ENCODE measurements around the gene ATE1.

Gene ATE1

DNA sequence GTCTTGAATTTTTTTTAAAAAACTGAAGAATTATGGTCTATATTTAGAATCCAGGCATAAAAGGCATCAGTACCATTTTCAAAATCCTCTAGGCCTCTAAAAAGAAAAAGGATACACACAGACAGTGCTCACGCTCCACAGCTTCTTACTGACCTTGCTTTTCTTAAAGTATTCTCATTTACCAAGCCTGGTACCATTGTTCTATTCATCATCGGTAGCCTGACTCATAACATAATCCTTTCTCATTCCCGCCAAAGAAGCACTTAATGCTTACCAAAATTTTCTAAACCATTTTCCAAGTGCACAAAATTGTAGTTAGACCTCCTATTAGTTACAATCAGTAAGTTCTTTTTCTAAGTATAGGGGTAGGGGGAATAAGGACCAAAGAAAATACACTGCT lies 54.6 kb downstream of the ATE1 start:
- DNase-seq (ENCODE audit: low read depth), result no peak

- no peak for DNase-seq (ENCODE audit: low read depth)
These were observed 57.4 kb downstream of the ATE1 start for GRCh38 chr10:121870413-121870812.

DNA sequence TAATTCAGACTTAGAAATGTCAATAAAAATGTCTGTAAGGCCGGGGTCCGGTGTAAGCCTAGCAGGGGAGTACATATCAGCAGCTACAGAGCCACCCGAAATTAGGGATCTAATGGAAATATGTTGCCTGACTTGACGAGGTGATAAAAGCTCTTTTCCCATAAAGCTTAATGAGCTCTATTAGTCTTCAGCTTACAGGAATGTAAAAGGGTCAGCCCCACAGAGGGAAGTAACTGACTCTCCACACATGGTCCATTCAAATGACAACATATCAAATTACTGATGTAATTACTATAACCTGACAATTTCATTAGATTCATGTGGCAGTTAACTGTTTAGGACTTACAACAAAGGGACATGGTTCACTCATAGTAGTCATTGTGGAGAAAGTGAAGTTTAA lies 62.3 kb downstream of the ATE1 start:
- DNase-seq (ENCODE audit: low read depth), result no peak

DNA sequence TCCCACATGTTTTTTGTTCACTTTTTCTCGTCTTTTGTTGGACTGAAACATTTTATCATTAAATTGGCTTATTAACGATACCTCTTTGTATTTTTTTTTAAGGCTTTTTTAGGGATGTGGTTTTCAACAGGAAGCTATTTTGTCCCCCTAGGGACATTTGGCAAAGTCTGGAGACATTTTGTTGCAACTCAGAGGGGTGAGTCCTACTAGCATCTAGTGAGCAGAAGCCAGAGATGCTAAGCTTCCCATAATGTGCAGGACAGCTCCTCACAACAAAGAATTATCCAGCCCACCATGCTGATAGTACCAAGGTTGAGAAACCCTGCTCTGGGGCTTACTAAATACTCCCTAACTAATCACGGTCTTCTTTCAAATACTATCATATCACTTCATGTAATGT lies 63.2 kb downstream of the ATE1 start:
- no peak for DNase-seq (ENCODE audit: low read depth)

DNA sequence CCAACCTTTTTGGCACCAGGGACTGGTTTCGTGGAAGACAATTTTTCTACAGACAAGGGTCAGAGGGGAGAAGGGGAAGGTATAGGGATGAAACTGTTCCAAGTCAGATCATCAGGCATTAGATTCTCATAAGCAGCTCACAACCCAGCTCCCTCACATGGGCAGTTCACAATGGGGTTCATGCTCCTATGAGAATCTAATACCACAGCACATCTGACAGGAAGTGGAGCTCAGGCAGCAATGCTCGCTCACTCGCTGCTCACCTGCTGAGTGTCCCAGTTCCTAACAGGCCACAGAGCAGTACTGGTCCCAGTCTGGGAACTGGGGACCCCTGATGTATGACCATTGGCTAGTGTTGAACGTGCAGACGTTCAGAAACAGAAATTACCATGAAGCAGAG lies 63.7 kb downstream of the ATE1 start:
- DNase-seq (ENCODE audit: low read depth), result no peak

DNA sequence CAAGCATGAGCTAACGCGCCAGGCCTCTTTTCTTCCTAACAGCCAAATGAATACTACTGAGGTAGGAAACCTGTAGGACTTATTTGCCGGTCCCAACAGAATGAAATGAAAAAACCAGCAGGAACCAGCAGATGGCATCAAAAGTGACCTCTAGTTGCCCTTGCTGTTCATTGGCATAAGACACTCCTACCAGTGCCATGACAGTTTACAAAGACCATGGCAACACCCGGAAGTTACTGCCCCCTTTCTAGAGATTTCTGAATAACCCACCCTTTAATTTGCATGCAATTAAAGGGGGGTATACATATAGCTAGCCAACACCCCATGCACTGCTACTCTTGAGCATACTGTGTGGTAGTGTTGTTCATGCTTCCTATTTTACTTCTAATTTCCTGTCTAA lies 65.2 kb downstream of the ATE1 start:
- no peak for DNase-seq (ENCODE audit: low read depth)

GRCh38 chr10:121862042-121862441 lies 65.8 kb downstream of the ATE1 start:
- no peak for DNase-seq (ENCODE audit: low read depth)

- no peak for DNase-seq (ENCODE audit: low read depth)
These were observed 67.0 kb downstream of the ATE1 start for GRCh38 chr10:121860810-121861209.

- no peak for DNase-seq (ENCODE audit: low read depth)
These were observed 72.9 kb downstream of the ATE1 start for GRCh38 chr10:121854809-121855445.

DNA sequence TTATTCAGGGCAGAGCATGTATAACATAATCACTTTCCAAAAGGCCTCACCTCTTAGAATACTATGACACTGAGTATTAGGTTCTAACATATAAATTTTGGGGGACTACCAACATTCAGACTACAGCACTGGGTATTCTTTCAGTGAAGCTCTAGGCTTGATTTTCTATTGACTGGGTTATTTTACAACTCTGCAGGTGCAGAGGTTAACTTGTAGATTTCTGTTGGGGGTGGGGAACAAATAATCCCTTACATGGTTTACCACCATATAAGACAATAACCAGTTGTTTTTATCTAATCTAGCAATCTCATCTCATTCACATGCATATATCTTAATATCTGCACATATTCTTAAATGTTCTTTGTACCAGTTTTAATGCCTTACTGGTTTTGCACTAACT lies 73.9 kb downstream of the ATE1 start:
- no peak for DNase-seq (ENCODE audit: low read depth)

- DNase-seq (ENCODE audit: low read depth), result no peak
These were observed 76.0 kb downstream of the ATE1 start for GRCh38 chr10:121851786-121852185.

DNA sequence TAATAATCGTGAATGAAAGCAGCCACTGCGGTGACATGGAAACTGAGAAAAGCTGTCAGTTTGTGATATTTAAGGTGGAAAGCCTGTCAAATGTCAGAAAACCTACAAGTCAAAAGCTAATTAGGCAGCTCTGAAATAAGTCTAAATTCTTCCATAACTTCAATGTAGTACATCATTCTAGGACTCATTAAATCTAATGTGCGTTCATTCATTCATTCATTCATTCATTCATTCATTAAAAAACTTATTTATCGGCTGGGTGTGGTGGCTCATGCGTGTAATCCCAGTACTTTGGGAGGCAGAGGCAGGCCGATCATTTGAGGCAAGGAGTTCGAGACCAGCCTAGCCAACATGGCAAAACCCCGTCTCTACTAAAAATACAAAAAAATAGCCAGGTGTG lies 79.7 kb downstream of the ATE1 start:
- DNase-seq (ENCODE audit: low read depth), result no peak

GRCh38 chr10:121846555-121846954 lies 81.3 kb downstream of the ATE1 start:
- DNase-seq (ENCODE audit: low read depth), result no peak

DNA sequence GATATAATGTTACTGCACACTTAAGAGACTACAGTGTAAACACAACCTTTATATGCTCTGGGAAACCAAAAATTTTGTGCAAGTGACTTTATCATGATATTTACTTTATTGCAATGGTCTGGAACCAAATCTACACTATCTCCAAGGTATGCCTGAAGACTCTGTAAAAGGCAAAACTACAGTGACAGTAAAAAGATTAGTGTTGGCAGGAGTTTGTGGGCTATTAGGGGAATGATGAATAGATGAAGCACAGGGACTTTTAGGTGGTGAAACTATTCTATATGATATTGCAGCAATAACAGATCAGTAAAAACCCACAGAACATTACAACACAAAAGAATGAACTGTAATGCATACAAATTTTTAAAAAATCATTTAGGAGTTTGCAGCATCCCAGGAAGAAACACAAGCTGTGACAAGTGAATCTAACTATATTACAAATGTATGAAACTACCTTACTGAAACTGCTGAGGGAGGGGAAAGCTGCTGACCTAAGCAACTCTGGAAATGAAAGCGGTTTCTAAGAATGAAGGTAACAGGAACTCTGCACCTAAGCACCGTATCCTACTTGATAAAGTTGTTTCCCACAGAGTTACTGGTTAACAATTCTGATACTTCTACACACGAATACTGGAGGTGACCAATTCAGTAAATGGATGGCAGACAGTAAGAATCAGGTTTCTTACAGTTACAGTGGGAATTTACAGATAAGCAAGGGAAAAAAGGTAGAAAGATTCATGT lies 82.6 kb downstream of the ATE1 start:
- no peak for DNase-seq (ENCODE audit: low read depth)

GRCh38 chr10:121844537-121844936 lies 83.3 kb downstream of the ATE1 start:
- DNase-seq (ENCODE audit: low read depth), result no peak

DNA sequence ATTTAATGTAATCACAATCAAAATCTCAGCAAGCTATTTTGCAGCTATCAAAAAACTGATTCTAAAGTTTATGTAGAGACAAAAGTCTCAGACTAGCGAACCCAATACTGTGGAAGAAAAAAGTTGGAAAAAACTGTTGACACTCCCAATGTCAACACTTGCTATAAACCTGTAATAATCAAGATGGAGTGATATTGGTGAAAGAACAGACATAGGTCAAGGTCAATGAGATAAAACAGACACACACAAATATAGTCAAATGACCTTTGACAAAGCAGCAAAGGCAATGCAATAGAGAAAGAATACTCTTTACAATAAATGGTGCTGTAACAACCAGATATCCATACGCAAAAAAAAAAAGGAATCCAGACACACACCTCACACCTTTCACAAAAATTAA lies 84.5 kb downstream of the ATE1 start:
- DNase-seq (ENCODE audit: low read depth), result no peak

GRCh38 chr10:121841862-121842261 lies 86.0 kb downstream of the ATE1 start:
- DNase-seq (ENCODE audit: low read depth), result no peak

DNA sequence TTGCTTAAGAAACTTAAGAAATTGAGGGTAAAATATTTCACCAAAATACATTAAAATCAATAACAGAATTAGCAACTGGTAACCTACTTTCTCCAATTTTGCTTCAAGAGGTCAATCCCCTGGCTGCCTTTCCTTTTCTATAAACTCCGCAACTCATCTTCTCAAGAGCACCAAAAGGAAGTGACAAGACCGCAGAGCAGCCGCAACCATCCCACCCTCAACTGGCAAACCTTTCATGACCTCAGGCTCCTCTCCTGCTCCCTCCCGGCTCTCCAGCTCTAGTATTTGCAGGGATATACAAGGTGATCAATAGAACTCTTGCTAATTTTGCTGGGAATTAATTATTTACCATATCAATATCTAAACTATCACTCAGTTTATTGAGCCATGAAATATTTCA lies 88.9 kb downstream of the ATE1 start:
- DNase-seq (ENCODE audit: low read depth), result peak; percentile 50

DNA sequence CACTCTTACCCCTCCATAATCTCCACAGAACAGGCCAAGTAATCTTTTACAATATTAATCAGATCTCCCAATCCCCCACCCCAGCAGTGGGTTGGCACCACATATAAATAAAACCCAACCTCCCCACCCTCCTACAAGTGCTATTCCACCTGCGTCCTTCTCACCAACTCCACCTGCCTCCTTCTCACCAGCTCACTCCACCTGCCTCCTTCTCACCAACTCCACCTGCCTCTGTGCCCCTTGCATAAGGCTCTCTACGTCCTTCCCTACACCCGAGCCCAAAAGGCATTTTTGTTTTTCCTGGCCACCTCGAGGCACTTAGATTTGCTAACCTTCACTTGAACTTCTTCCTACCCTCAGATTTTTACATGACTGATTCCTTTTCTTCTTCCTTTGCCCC lies 89.7 kb downstream of the ATE1 start:
- DNase-seq (ENCODE audit: low read depth), result no peak

- no peak for DNase-seq (ENCODE audit: low read depth)
These were observed 91.7 kb downstream of the ATE1 start for GRCh38 chr10:121836171-121836570.

DNA sequence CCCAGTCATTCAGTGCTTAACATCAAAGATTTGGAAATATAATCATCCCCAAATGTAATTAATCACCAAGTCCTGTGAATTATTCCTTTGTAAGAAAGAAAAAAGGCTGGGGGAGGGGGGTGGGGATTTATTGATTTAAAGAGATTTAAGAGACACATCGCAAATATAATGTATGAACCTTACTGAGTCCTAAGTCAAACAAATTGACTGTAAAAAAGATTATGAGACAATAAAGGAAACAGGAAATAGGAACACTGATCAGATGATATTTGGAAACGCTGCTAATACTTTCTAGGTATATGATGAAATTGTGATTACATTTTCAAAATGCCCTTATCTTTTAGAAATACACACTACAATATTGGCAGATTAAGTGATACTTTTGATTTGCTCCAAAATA lies 92.5 kb downstream of the ATE1 start:
- no peak for DNase-seq (ENCODE audit: low read depth)

DNA sequence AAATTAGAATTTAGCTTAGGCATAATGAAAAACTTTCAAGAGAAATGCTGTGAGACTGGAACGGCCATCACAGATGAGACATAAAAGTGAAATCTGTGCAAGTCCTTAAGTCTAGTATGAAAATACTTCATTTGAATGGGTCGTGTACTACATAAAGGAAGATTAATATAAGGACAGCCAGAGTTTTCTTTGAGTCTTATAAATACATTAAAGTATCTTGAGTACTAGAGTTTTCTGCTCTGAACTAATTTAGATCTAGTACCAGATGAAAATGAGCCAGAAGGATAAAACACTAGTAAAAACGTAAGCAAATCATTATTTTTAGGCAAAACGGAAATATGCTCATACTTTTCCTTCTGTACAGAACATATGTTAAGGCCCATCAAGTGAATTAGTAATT lies 93.1 kb downstream of the ATE1 start:
- no peak for DNase-seq (ENCODE audit: low read depth)

DNA sequence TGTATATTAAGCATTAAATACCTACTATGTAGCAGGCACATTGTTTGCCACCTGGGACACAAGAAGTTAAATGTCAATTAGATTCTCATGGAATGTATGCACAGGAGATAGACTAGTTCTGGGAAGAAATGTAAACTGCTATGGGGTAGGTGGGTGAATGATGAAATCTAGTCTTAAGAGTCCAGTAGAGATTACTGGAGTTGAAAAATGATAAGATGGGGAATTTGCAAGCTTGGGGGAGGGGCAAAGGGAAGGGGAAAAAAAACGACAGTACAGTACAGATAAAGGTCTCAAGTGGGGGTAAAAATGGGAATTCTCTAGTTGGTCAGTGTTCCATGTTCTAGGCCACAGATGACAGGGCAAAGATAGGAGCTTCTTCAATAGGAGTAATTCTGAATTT lies 94.4 kb downstream of the ATE1 start:
- peak; percentile 4 for DNase-seq (ENCODE audit: low read depth)

DNA sequence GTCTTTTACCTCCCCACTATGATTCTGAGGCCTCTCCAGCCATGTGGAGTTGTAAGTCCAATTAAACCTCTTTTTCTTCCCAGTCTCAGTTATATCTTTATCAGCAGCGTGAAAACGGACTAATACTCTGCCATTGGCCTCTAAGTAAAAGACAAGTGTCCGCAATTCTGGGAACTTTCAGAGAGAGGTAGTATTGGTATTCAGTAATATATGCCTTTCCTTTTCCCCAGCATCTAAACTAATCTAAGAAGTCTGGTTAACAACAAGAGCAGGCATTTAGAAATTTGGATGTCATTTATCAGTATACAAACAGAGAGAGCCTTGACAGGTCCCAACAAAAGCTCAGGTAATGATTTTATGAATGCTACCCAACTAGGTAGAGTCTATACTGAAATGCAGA lies 95.2 kb downstream of the ATE1 start:
- DNase-seq (ENCODE audit: low read depth), result no peak

Measured in CMK (cell line).